Mesodermal cell (in vitro differentiated cells): ENCODE measurements around the gene GALNT10.

Experiments used
- H3K27ac ChIP-seq: 2 replicates; pipeline ENCODE4 v1.7.0; 2013; ENCODE audit warnings: mild to moderate bottlenecking, low read depth, low read length, moderate library complexity; ENCODE audit not compliant: severe bottlenecking
- H3K36me3 ChIP-seq: 2 replicates; pipeline ENCODE4 v1.7.1; 2013; ENCODE audit warnings: mild to moderate bottlenecking, low read length, moderate library complexity; ENCODE audit not compliant: control insufficient read depth, insufficient read depth
- H3K4me1 ChIP-seq: one replicate; pipeline ENCODE4 v1.7.1; 2013; ENCODE audit warnings: mild to moderate bottlenecking, low read length; ENCODE audit not compliant: insufficient read depth, control insufficient read depth, poor library complexity, severe bottlenecking
- H3K4me3 ChIP-seq: 2 replicates; pipeline ENCODE4 v1.7.0; 2013; ENCODE audit warnings: low read length, control low read depth, mild to moderate bottlenecking; ENCODE audit not compliant: insufficient read depth, poor library complexity, severe bottlenecking; ENCODE audit errors: extremely low read depth
- H3K9me3 ChIP-seq: 2 replicates; pipeline ENCODE4 v1.7.1; 2013; ENCODE audit warnings: mild to moderate bottlenecking, low read length, moderate library complexity; ENCODE audit not compliant: control insufficient read depth
- WGBS, 2 experiments: methylation state at CpG; one replicate each; pipeline ENCODE4 v1.1.5; 2013; ENCODE audit warnings: missing lambda C conversion rate in 2 of 2; ENCODE audit not compliant: insufficient coverage in 2 of 2; 5-methylcytosine and 5-hydroxymethylcytosine counted together

The GALNT10 gene

GRCh38 chr5:154269414-154269813 is 78.9 kb downstream of the GALNT10 start:
- Histone ChIP-seq H3K27ac (no peak overlapping the region), H3K4me3 (no peak overlapping the region)
- 96 to 100% methylated on average over 1 to 3 of the region's 3 CpGs for WGBS, 2 experiments

GRCh38 chr5:154271466-154271865 is 80.9 kb downstream of the GALNT10 start:
- H3K36me3 ChIP-seq = no peaks in the 10 kb centered on the region
- H3K27ac ChIP-seq = no peak overlapping the region
- peaks cover 16% of the 10 kb centered on the region for H3K4me1 ChIP-seq
- no peak overlapping the region for H3K4me3 ChIP-seq
- WGBS, 2 experiments = 88% methylated on average over 1 of the region's 1 CpG; no CpG with 5 or more reads in 1 of the 2 experiments
- no peaks in the 10 kb centered on the region for H3K9me3 ChIP-seq

More at GRCh38 chr5:154269414-154269813, 78.9 kb downstream of the GALNT10 start:
- H3K9me3 ChIP-seq = no peaks in the 10 kb centered on the region
- H3K4me1 ChIP-seq = peaks cover 13% of the 10 kb centered on the region
- no peaks in the 10 kb centered on the region for H3K36me3 ChIP-seq

GRCh38 chr5:154271936-154272514 is 81.5 kb downstream of the GALNT10 start:
- WGBS, 2 experiments = 85 to 100% methylated on average over 1 to 3 of the region's 6 CpGs
- no peak overlapping the region for H3K27ac ChIP-seq
- no peak overlapping the region for H3K4me3 ChIP-seq

GRCh38 chr5:154273028-154273617 is 82.6 kb downstream of the GALNT10 start:
- H3K4me3 ChIP-seq = no peak overlapping the region
- 40 to 59% methylated on average over 2 to 3 of the region's 3 CpGs for WGBS, 2 experiments

More at GRCh38 chr5:154271936-154272514, 81.5 kb downstream of the GALNT10 start:
- no peaks in the 10 kb centered on the region for H3K9me3 ChIP-seq
- H3K4me1 ChIP-seq = peaks cover 22% of the 10 kb centered on the region
- no peaks in the 10 kb centered on the region for H3K36me3 ChIP-seq

GRCh38 chr5:154273963-154274827 is 83.7 kb downstream of the GALNT10 start:
- no peak overlapping the region for H3K4me3 ChIP-seq
- H3K9me3 ChIP-seq = no peaks in the 10 kb centered on the region
- peaks cover 24% of the 10 kb centered on the region for H3K4me1 ChIP-seq
- no peaks in the 10 kb centered on the region for H3K36me3 ChIP-seq
- WGBS, 2 experiments = 87 to 93% methylated on average over 2 of the region's 2 CpGs
- no peak overlapping the region for H3K27ac ChIP-seq

More at GRCh38 chr5:154273028-154273617, 82.6 kb downstream of the GALNT10 start:
- Histone ChIP-seq H3K36me3 (no peaks in the 10 kb centered on the region), H3K4me1 (peaks cover 24% of the 10 kb centered on the region), H3K27ac (no peak overlapping the region), H3K9me3 (no peaks in the 10 kb centered on the region)

- WGBS, 2 experiments = 61 to 63% methylated on average over 4 of the region's 4 CpGs
- H3K27ac ChIP-seq = no peak overlapping the region
- H3K9me3 ChIP-seq = no peaks in the 10 kb centered on the region
- H3K4me3 ChIP-seq = no peak overlapping the region
- peaks cover 24% of the 10 kb centered on the region for H3K4me1 ChIP-seq
- no peaks in the 10 kb centered on the region for H3K36me3 ChIP-seq
Observed at GRCh38 chr5:154274828-154275185, 84.3 kb downstream of the GALNT10 start.

GRCh38 chr5:154275566-154275965 is 85.0 kb downstream of the GALNT10 start:
- H3K4me3 ChIP-seq = no peak overlapping the region
- no peak overlapping the region for H3K27ac ChIP-seq
- no peaks in the 10 kb centered on the region for H3K36me3 ChIP-seq
- WGBS, 2 experiments = 92 to 93% methylated on average over 3 of the region's 3 CpGs
- H3K9me3 ChIP-seq = no peaks in the 10 kb centered on the region
- peaks cover 24% of the 10 kb centered on the region for H3K4me1 ChIP-seq

GRCh38 chr5:154276261-154276972 is 85.9 kb downstream of the GALNT10 start:
- WGBS, 2 experiments = 67% methylated on average over 3 of the region's 5 CpGs
- Histone ChIP-seq H3K4me1 (peaks cover 24% of the 10 kb centered on the region), H3K9me3 (no peaks in the 10 kb centered on the region), H3K36me3 (no peaks in the 10 kb centered on the region), H3K4me3 (no peak overlapping the region), H3K27ac (no peak overlapping the region)

- Histone ChIP-seq H3K9me3 (no peaks in the 10 kb centered on the region), H3K4me3 (no peak overlapping the region), H3K27ac (no peak overlapping the region), H3K4me1 (peaks cover 24% of the 10 kb centered on the region), H3K36me3 (no peaks in the 10 kb centered on the region)
- 88 to 92% methylated on average over 1 of the region's 1 CpG for WGBS, 2 experiments
Observed at GRCh38 chr5:154276973-154277331, 86.4 kb downstream of the GALNT10 start.

GRCh38 chr5:154277499-154277898 is 87.0 kb downstream of the GALNT10 start:
- Histone ChIP-seq H3K4me1 (peaks cover 24% of the 10 kb centered on the region), H3K27ac (no peak overlapping the region), H3K9me3 (no peaks in the 10 kb centered on the region), H3K4me3 (no peak overlapping the region), H3K36me3 (no peaks in the 10 kb centered on the region)
- 100% methylated on average over 1 of the region's 1 CpG; no CpG with 5 or more reads in 1 of the 2 experiments for WGBS, 2 experiments
